ENCODE measurements around the gene DIO1.

GRCh38 chr1:53894644-53895043 is 657 bp downstream of the DIO1 start:
- TF ChIP-seq CTCF (IDR thresholded peaks at IDR 0.05) (no peak), POLR2A (IDR thresholded peaks at IDR 0.05) (no peak)
